ENCODE results near the gene ASIC5. TPM values are rescaled to one million over a fixed set of nuclear protein-coding genes. Genes with fewer than 3 reads are reported as not detected.

ASIC5 gene
- total RNA-seq, 2 donors from 2014 or later: not detected

DNA sequence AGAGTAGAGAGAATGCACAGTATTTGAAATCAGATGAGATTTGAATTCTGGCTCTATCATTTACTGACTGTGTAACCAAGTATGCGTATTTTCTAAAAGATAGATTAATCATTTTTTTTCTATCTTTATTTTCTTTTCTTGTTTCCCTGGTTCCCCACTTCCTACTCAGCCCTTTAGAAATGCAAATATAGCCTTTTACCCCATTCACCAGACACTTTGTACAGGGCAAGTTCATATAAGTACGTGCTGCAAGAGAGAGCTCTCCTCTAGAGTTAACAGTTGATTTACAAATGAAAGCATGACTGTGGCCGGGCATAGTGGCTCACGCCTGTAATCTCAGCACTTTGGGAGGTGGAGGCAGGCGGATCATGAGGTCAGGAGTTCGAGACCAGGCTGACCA is 19.6 kb upstream of the ASIC5 start:
- DNase-seq (no peak), ATAC-seq (no peak)
- intact Hi-C loops (cut with DNase I, micrococcal nuclease): no loop called here

DNA sequence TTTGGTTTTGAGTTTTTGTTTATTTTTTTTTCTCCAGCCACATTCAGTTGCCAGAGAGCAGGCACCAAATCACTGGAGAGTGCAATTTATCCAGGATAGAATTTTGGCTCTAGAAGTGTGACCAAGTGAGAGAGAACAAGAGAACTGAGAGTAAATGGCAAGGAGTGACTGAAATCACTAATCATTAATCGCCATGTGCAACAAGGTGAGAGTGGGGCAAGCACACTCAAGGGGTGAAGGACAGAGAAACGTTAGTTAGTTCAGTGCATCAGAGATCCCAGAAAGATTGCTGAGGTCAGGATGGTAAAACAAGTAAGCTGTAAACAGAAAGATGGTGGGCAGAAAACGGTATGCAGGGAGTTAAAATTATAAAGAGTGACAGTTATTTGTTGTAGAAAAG is 17.8 kb upstream of the ASIC5 start:
- no peak for DNase-seq
- ATAC-seq: no peak
- intact Hi-C loops (cut with DNase I, micrococcal nuclease): no loop called here

DNA sequence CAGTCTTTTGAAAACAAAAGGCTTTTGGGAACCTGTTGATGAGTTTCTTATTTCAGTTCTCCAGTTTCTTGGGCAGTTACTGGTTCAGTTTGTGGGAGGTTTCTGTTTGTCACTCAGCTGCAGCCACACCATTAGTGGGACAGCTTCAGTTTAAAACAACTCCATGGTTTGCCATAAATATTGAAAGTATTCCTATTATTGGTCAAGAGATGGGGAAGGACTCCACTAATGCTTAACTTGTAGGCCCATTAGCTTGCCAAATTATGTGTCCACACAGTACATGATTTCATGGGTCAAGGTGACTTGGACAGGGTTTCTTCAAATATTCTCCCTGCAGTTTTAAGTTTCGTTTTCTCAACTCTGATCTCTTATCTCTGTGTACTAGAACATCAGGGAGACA is 15.5 kb upstream of the ASIC5 start:
- no peak for DNase-seq
- intact Hi-C loops (cut with DNase I, micrococcal nuclease): no loop called here
- ATAC-seq: no peak

DNA sequence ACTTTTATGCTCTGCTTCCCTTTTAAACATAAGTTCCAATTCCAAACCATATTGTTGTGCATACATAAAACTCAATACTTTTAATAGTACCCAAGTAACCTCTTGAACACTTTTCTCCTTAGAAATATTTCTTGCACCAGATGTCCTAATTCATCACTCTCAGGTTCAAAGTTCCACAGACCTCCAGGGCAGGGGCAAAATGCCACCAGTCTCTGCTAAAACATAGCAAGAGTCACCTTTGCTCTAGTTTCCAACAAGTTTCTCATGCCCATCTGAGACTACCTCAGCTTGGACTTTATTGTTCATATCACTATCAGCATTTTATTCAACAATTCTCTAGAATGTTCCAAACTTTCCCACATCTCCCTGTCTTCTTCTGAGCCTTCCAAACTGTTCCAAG is 13.7 kb upstream of the ASIC5 start:
- no peak for ATAC-seq
- intact Hi-C loops (cut with DNase I, micrococcal nuclease): no loop called here
- DNase-seq: no peak

DNA sequence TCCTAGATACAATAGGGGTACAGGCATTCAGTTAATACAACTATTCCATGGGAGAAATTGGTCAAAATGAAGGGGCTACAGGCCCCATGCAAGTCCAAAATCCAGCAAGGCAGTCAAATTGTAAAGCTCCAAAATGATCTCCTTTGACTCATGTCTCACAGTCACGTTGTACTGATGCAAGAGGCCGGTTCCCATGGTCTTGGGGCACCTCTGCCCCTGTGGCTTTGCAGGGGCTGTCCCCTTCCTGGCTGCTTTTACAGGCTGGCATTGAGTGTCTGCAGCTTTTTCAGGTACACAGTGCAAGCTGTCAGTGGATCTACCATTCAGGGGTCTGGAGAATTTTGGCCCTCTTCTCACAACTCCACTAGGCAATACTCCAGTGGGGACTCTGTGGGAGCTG is 12.5 kb upstream of the ASIC5 start:
- DNase-seq (no peak), ATAC-seq (no peak)
- intact Hi-C loops (cut with DNase I, micrococcal nuclease): no loop called here

DNA sequence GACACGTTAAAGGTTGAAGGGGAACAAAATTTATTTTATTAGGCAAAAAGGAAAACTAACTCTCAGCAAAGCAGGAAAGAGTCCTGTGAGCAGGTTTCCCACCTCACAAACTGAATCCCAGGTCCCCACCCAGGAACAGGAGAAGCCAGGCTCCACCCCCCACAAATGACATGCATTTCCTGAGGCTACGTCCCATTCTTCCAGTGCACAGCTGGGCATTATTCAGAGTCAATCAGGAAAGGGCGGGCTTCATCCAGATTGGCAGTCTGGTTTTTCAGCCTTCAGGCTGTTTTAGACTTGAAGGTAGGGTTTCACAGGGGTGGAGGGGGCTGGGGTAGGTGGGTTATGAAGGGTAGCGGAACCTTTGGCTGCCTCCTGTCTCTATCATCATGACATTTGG is 11.9 kb upstream of the ASIC5 start:
- ATAC-seq (no peak), DNase-seq (no peak)
- intact Hi-C loops (cut with DNase I, micrococcal nuclease): no loop called here

DNA sequence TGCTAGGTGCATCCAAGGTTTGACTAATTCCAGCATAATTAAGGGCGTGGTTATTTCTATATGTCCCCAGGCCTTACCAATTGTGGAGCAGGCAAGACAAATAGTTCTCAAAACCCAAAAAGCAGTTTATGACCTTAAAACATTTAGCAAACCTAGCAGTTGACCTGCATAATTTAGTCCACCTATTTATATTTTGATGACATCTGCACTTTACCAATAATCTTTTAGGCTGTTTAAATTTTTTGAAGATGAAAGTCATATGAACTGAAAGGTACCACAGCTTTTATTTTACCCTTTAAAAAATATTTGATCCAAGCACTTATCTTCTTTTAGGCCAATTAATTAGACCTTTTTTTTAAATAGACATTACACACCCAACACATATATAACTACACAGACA is 9.8 kb upstream of the ASIC5 start:
- intact Hi-C loops (cut with DNase I, micrococcal nuclease): no loop called here
- no peak for DNase-seq
- no peak for ATAC-seq

DNA sequence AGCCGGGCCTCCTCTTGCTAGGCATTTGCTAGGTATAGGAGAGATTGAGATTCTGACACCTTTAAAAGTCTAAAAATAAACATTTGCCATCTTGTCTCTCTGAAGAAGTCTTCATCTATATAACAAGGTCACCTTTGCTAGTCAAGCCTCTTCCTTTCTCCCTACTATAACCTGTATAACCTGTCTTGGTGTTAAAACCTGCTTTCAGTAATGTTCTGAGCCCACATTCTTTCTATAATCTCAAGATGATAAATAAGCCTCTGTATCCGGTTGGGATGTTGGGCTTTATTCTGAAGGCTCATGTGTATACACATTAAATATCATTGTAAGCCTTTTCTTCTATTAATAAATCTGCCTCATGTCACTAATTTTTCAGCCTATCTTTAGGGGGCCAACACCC is 10.2 kb downstream of the ASIC5 start:
- ATAC-seq (no peak), DNase-seq (no peak)
- intact Hi-C loops (cut with DNase I, micrococcal nuclease): no loop called here

DNA sequence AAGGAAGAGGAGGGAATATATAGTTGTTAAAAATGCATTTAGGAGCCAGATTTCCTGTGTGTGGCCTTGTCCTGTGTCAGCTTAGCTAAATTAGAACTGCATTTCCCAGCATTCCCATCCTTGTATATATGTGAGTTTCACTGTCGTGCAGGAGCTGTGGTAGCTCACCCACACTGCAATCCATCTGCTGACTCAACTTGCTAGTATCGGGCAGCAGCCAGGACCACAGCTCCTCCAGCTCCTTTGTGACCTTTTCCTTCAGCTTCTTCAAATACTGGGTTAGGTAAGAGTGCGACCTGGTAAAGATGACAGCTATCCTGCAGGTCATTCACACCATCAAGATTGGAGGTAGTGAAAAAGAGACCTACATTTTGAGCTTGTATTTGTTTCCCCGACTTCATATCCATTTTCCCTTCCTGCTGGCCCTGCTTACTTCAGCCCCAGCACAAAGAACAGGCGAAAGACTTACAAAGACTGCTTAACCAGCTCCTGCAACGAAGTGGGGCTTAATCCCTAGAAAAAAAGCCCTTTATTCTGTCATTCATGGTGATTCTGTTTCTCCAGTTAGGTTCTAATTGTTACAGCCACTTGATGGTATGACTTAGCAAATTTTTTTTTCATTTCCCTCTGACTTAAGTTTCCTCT is 11.4 kb downstream of the ASIC5 start:
- no peak for DNase-seq
- ATAC-seq: no peak
- intact Hi-C loops (cut with DNase I, micrococcal nuclease): no loop called here

DNA sequence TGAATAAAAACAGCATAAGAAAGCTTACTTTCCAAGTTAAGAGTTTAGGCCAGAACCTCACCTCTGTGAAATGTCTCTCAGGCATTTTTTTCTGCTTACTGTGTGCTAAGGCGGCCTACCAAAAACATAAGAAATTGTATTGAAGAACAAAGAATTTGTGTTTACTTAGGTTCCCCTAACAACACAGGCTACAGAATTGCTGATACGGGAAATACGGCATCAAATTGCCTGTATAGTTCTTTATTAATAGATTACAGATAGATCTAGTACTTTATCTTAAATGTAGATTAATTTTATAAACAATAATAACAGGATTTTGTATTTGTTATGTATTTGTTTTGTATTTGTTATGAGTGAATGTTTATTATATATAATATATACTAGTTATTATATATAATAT is 12.9 kb downstream of the ASIC5 start:
- no peak for ATAC-seq
- intact Hi-C loops (cut with DNase I, micrococcal nuclease): no loop called here
- no peak for DNase-seq

DNA sequence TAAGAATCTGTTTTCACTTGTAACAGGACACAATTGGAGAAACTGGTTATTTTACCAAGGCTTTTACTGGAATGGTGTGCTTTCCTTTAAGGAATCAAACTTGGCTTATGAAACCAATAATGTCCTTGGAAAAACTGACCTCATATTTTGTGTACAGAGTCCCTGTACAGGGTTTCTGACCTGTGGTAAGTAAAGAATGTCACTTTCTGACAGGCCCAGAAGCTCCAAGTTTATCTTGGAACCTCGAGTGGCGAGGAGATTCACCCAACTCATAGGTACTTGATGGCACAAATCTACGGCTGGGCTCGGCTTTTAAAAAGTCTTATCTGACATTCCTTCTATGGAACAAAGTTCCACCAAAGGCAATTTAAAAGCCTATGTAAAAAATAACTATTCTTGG is 17.0 kb downstream of the ASIC5 start:
- intact Hi-C loops (cut with DNase I, micrococcal nuclease): no loop called here
- DNase-seq: no peak
- no peak for ATAC-seq

DNA sequence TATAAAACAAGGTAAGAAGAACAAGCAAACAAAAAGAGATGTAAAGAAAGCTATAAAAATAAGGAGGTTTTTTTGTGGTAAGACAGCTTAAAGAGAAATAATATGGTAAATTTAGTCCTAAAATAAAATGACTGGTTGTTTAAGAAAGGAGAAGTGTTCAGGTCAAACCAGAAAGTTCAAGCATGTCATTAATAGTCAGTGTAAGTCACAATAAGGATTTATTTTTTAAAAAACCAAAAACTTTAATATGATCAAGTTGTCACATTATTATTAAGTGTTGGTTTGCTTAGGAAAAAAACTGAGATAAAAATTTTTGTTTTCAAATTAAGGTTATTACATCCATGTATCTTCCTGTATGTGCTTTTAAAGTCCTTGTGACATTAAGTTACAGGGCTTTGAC is 19.1 kb downstream of the ASIC5 start:
- no peak for ATAC-seq
- no peak for DNase-seq
- intact Hi-C loops (cut with DNase I, micrococcal nuclease): no loop called here

DNA sequence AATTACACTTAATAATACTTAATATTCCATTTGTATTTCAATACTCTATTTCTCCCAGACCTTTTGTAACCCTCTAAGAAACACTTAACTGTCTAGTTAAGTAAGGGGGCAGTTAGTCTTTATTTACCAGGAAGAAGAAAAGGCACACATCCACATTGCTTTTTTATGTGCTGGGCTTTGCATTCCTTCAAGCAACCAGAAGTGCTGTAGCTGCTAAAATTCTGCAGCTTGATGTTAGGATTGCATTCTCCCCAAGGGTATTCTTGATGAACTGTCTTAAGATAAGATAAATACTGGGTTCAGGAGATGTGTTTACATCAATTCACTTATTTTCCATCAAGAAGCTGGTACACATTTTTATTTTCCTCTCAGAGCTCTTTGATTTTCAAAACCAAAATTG is 24.0 kb downstream of the ASIC5 start:
- intact Hi-C loops (cut with DNase I, micrococcal nuclease): no loop called here
- DNase-seq: no peak

DNA sequence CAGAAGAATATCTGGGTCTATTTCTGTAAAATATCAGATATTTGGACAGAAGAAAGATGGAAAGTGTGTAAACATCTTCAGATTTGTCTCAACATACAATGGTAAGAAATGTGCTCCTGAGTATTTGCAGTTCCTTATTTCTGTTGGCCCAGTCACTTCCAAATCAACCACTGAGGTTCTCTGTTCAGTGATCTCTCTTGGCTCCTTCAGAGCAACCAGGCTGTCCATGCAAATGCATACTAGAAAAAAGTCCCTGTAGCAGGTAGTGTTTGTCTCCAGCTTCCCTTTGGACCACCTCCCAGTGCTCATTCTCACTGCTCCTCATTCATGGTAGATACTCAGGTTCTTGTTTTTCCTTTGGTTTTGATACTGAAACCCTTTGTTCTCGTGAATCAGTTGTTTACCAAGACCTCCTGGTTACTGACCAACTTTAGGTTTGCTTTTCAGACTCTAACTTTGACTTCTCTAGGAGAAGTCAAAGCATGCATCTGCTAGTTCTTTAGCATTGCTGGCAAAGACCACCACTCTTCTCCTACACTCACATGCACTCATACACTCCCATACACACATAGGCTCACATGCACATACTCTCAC is 28.8 kb downstream of the ASIC5 start:
- ATAC-seq (no peak), DNase-seq (no peak)
- intact Hi-C loops (cut with DNase I, micrococcal nuclease): no loop called here

More for the DNA sequence above, 24.0 kb downstream of the ASIC5 start:
- ATAC-seq: no peak

DNA sequence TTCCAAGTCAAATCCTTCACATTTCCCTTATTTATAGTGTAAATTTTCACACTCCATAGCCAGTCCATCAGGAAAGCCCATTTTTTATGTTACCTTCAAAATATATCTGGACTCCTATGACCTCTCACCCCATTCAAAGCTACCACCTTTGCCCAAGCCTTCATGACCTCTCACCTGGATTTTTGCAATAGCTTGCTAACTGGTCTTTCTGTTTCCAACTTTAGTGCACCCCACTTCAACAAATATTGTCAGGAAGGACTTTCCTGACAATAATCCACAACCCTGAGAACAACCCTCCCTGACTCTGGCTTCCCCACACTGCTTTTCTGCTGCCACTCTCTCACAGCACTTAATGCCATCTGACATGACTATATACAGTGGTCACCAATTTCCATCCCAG is 33.4 kb downstream of the ASIC5 start:
- intact Hi-C loops (cut with DNase I, micrococcal nuclease): no loop called here
- ATAC-seq (no peak), DNase-seq (no peak)

DNA sequence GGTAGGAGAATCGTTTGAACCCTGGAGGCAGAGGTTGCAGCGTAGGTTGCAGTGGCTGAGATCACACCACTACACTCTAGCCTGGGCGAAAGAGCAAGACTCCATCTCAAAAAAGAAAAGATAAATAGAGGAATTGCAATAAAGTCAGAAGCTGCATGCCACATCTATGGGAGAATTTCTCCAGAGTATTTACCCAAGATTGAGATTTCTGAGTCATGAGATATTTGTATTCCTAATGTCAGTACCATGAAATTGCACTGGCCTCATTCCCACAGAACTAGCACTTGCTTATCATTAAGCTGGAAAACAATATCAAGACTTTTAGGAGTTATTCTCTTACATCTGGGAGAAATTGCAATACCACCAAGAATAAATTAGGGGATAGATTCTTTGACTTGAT is 37.4 kb downstream of the ASIC5 start:
- intact Hi-C loops (cut with DNase I, micrococcal nuclease): no loop called here

DNA sequence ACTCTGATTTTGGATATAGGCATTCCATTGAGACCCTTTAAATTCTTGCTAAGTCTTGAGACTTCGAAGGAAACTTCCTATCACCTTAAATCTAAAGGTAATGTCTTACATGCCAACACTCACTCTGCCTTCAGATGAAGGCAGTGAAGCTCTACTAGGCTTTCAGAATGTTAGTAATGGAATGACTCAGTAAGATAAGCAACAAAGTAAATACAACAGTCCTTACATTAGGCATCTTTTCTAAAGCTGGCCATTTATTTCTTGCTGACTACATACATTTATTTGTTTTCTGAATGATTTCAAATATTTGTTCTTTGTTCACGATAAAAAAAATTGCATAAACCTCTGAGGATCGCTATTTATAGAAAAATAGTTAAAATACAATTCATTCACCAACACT is 43.5 kb downstream of the ASIC5 start:
- intact Hi-C loops (cut with DNase I, micrococcal nuclease): no loop called here
- DNase-seq: no peak
- ATAC-seq: no peak

More for the DNA sequence above, 37.4 kb downstream of the ASIC5 start:
- DNase-seq (no peak), ATAC-seq (no peak)

DNA sequence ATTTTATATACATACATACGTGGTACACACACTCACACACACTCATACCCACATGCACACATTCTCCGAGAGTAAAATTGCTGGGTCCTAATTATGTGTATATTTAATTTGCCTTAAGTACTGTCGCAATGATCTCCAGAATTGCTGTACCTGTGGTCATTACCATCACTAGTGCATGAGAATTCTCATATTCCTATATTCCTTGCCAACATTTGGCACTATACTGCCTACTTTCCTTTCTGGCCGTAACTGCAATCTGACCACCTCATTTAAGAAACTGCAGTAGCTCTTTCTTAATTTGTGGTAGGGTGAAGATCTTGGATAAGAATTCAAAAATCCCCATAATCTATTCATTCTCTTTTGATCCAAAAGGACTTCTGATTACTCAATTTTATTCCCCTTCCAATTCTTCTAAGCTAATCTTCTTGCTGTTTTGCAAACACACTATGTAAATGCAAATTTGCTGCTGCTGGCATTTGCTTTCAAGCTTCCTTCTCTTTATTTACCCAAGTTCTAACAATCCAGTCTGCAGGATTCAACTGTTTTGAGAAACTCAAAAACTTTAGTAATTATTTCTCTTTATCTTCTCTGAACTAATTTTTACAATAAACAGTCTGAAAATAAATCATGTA is 45.1 kb downstream of the ASIC5 start:
- intact Hi-C loops (cut with DNase I, micrococcal nuclease): no loop called here
- DNase-seq (no peak), ATAC-seq (no peak)

DNA sequence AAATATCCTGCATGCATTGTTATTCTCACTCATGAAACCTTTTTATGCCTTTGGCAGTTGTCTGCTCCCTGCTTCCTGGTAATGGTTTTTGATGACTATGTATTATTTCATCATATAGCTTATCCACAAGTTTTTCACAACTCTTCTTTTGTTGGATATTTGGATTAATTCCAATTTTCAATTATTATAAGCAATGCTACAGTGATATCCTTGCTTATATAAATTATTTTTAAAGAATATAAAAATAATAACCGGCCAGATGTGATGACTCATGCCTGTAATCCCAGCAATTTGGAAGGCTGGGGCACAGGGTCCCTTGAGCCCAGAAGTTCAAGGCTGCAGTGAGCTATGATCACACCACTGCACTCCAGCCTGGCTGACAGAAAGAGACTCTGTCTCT is 47.0 kb downstream of the ASIC5 start:
- no peak for DNase-seq
- no peak for ATAC-seq
- intact Hi-C loops (cut with DNase I, micrococcal nuclease): no loop called here

DNA sequence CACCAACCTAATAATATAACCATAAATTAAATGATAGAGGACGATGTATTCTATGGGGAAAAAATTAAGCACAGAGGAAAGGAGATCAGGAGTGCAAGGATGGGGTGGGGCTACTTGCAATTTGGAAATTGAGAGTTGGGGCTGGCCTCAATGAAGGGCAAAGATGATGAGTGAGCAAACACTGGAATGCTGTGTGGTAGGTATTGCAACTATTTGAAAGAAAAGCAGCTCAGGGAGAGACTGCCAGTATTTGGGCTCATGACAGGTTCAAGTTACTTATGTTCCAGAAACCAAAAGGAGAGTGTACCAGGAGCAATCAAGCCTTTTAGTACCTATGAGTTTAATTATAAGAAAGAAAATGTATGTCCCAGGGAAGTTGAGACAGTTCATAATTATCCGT is 47.4 kb downstream of the ASIC5 start:
- ATAC-seq (no peak), DNase-seq (no peak)
- intact Hi-C loops (cut with DNase I, micrococcal nuclease): no loop called here

DNA sequence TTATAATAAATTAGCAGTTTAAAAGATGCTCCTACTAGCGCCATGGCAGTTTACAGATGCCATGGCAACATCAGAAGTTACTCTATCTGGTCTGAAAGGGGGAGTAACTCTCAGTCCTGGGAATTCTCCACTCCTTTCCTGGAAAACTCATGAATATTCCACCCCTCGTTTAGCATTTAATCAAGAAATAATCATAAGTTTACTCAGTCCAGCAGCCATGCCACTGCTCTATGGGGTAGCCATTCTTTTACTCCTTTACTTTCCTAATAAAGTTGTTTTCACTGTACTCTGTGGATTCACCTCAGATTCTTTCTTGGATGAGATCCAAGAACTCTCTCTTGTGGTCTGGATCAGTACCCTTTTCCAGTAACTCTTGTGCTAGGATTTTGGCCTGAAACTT is 55.0 kb downstream of the ASIC5 start:
- intact Hi-C loops (cut with DNase I, micrococcal nuclease): loop anchor here in 1 of 2 donors (5.0 kb wide), 1 partner anchor 136 kb away; no protein-coding TSS in a partner anchor
- no peak for DNase-seq

More for the DNA sequence above, 55.0 kb downstream of the ASIC5 start:
- no peak for ATAC-seq
